ENCODE results near the gene MYO9A.

Gene MYO9A

DNA sequence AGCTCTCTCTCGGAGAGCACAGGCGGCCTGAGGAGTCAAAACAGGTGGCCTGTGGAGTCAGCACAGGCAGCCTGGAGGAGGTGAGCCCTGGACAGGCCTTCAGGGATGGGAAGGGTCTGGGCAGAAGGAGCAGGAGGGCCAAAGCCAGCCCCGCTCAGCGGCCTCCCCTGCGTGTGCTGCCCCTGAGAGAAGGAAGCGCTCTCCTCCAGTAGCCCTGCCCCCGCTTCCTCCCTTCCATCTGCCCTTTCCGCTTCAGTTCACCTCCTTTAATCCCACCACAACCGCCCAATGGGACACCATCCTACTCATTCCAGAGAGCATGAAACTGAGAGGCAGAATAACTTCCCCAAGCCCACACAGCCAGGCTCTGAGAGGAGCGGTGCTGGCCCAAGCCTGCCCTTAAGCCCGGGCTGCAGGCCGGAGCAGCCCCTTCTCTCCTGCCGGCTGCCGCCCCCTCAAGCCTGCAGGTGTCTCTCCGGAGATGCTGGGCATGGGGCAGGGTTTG, 310.8 kb downstream of the MYO9A start:
- peak overlapping the region; percentile 79 for H2BK5ac ChIP-seq (ENCODE audit: low read length)
- no peak overlapping the region for H2AK5ac ChIP-seq (ENCODE audit: low read length)
- no peak overlapping the region for H3K4ac ChIP-seq (ENCODE audit: low read depth, low read length)
- peak overlapping the region; percentile 6 for H2BK120ac ChIP-seq (ENCODE audit: low read depth, low read length)
- WGBS (ENCODE audit: extremely low coverage, insufficient coverage, low lambda C conversion rate) = no CpG with 5 or more reads among the region's 15 CpGs
- H3K56ac ChIP-seq (ENCODE audit: low read length) = peak overlapping the region; percentile 78
- H3K4me3 ChIP-seq (ENCODE audit: low read length) = no peak overlapping the region
- peak overlapping the region; percentile 52 for H3K4me2 ChIP-seq (ENCODE audit: low read length)
- H3K79me2 ChIP-seq (ENCODE audit: control insufficient read depth, insufficient read depth, low read length) = no peaks in the 10 kb centered on the region
- no peaks in the 10 kb centered on the region for H3K79me1 ChIP-seq (ENCODE audit: low read length)
- peak; percentile 77 for DNase-seq
- H3K27me3 ChIP-seq (ENCODE audit: insufficient read depth, low read length, poor library complexity) = no peaks in the 10 kb centered on the region
- H3K9ac ChIP-seq (ENCODE audit: low read length) = peak overlapping the region; percentile 32
- peaks cover 13% of the 10 kb centered on the region for H3K4me1 ChIP-seq (ENCODE audit: control insufficient read depth, low read depth, low read length)
- no peak overlapping the region for H4K8ac ChIP-seq (ENCODE audit: low read depth, low read length)
- peak overlapping the region; percentile 33 for H3K18ac ChIP-seq (ENCODE audit: low read length)
- no peak overlapping the region for H2BK15ac ChIP-seq (replicated peaks; ENCODE audit: low read depth)
- no peak overlapping the region for H4K5ac ChIP-seq (ENCODE audit: low read length)
- no peaks in the 10 kb centered on the region for H3K36me3 ChIP-seq (ENCODE audit: control insufficient read depth, insufficient read depth, low read length)
- peak overlapping the region; percentile 29 for H3K23ac ChIP-seq (ENCODE audit: low read length)
- peak overlapping the region; percentile 13 for H3K27ac ChIP-seq (ENCODE audit: low read depth, low read length)

DNA sequence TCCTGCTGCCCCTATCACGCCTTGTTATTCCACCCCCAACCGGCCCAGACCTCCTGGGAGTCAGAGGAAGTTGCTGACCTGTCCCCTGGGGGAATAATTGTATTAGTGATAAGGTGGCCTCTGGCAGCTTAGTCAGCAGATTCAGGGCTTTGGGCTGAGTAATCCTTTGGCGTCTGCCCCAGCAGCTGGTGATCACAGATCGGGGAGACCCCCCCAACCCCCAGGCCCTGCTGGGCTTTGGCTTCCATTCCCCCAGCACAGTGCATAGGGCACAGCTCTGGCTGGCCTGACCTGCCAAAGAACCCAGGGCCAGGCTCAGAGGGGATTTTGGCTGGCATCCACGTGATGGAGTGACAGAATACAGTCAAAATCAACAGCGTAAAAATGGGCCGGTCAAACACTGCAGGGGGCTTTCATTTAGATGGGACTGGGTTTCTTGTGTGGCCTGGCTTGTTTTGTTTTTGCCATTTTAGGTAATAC, 311.5 kb downstream of the MYO9A start:
- H3K27ac ChIP-seq (ENCODE audit: low read depth, low read length) = no peak overlapping the region
- no peaks in the 10 kb centered on the region for H3K27me3 ChIP-seq (ENCODE audit: insufficient read depth, low read length, poor library complexity)
- H3K4me1 ChIP-seq (ENCODE audit: control insufficient read depth, low read depth, low read length) = peaks cover 13% of the 10 kb centered on the region
- H2BK15ac ChIP-seq (replicated peaks; ENCODE audit: low read depth) = no peak overlapping the region
- no peak overlapping the region for H3K9ac ChIP-seq (ENCODE audit: low read length)
- H3K23ac ChIP-seq (ENCODE audit: low read length) = no peak overlapping the region
- H2BK120ac ChIP-seq (ENCODE audit: low read depth, low read length) = no peak overlapping the region
- H3K79me1 ChIP-seq (ENCODE audit: low read length) = no peaks in the 10 kb centered on the region
- WGBS (ENCODE audit: extremely low coverage, insufficient coverage, low lambda C conversion rate) = no CpG with 5 or more reads among the region's 7 CpGs
- H4K8ac ChIP-seq (ENCODE audit: low read depth, low read length) = no peak overlapping the region
- no peak overlapping the region for H3K4me3 ChIP-seq (ENCODE audit: low read length)
- no peak overlapping the region for H3K4ac ChIP-seq (ENCODE audit: low read depth, low read length)
- H2AK5ac ChIP-seq (ENCODE audit: low read length) = no peak overlapping the region
- H4K5ac ChIP-seq (ENCODE audit: low read length) = no peak overlapping the region
- peak overlapping the region; percentile 63 for H2BK5ac ChIP-seq (ENCODE audit: low read length)
- H3K56ac ChIP-seq (ENCODE audit: low read length) = peak overlapping the region; percentile 78
- H3K36me3 ChIP-seq (ENCODE audit: control insufficient read depth, insufficient read depth, low read length) = no peaks in the 10 kb centered on the region
- H3K4me2 ChIP-seq (ENCODE audit: low read length) = peak overlapping the region; percentile 27
- H3K79me2 ChIP-seq (ENCODE audit: control insufficient read depth, insufficient read depth, low read length) = no peaks in the 10 kb centered on the region
- H3K18ac ChIP-seq (ENCODE audit: low read length) = peak overlapping the region; percentile 33
- DNase-seq = peak; percentile 82

DNA sequence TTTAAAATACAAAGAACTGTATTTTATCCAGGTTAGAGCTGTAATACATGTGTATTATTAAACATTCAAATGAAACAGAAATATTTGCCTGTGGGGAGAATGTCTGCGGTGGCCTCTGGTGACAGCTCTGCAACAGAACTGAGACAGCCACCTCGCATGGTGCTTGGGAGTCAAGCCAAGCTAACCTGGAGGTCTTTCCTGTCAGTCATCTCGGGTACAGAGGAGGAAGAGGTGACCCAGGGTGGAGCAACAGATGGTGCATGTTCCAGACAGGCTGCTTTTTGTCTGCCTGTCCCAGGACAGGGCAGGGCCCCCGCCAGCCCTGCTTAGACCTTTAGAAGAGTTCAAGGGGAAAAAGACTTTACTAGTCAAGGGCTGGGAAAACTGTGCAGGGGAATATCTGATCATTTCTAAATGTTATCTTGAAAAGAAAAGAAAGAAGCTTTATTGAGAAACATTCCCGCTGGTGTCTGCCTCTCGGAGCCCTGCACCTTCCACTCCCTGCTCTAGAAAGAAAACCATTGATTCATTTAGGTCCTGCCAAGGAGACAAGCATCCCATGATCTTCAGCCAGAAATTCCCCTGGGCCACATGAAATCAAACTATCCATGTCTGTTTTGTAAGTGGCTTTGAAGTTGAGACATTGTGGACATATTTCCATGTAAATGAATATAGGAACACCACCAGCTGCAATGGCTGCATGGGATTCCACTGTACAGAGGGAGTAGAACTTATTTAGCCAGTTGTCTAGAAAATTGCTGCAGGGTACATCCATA, 313.1 kb downstream of the MYO9A start:
- H3K27ac ChIP-seq (ENCODE audit: low read depth, low read length) = no peak overlapping the region

DNA sequence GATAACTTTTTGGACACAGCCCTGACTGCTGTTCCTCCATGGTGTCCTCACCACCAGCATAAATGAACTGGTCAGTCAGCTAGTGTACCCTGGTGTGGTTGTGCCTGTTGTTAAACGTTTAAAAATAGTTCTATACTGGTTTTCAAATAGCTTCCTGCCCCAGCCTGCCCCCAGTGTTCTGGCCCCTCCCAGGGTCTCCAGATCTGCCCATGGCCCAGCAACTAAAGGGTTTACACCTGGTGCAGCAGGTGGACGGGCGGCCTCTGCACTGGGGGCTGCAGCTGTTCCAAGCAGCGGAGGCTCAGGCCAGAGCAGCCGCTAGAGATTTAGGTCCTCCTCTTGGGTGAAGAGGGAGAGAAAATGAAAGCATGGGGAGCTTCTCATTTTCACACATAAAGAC, 313.7 kb downstream of the MYO9A start:
- no peaks in the 10 kb centered on the region for H3K79me2 ChIP-seq (ENCODE audit: control insufficient read depth, insufficient read depth, low read length)
- H3K27ac ChIP-seq (ENCODE audit: low read depth, low read length) = no peak overlapping the region
- no peak overlapping the region for H3K4me2 ChIP-seq (ENCODE audit: low read length)
- H3K4me3 ChIP-seq (ENCODE audit: low read length) = no peak overlapping the region
- H3K9ac ChIP-seq (ENCODE audit: low read length) = no peak overlapping the region
- H3K23ac ChIP-seq (ENCODE audit: low read length) = no peak overlapping the region
- no peak overlapping the region for H3K56ac ChIP-seq (ENCODE audit: low read length)
- no peak overlapping the region for H4K5ac ChIP-seq (ENCODE audit: low read length)
- H4K8ac ChIP-seq (ENCODE audit: low read depth, low read length) = no peak overlapping the region
- no peaks in the 10 kb centered on the region for H3K79me1 ChIP-seq (ENCODE audit: low read length)
- no CpG with 5 or more reads among the region's 5 CpGs for WGBS (ENCODE audit: extremely low coverage, insufficient coverage, low lambda C conversion rate)
- no peak overlapping the region for H3K18ac ChIP-seq (ENCODE audit: low read length)
- H2BK5ac ChIP-seq (ENCODE audit: low read length) = no peak overlapping the region
- peaks cover 13% of the 10 kb centered on the region for H3K4me1 ChIP-seq (ENCODE audit: control insufficient read depth, low read depth, low read length)
- H3K27me3 ChIP-seq (ENCODE audit: insufficient read depth, low read length, poor library complexity) = no peaks in the 10 kb centered on the region
- no peak overlapping the region for H2BK120ac ChIP-seq (ENCODE audit: low read depth, low read length)
- DNase-seq = no peak
- no peak overlapping the region for H2AK5ac ChIP-seq (ENCODE audit: low read length)
- no peaks in the 10 kb centered on the region for H3K36me3 ChIP-seq (ENCODE audit: control insufficient read depth, insufficient read depth, low read length)
- no peak overlapping the region for H2BK15ac ChIP-seq (replicated peaks; ENCODE audit: low read depth)
- H3K4ac ChIP-seq (ENCODE audit: low read depth, low read length) = no peak overlapping the region

More for the DNA sequence above, 313.1 kb downstream of the MYO9A start:
- Histone ChIP-seq H3K56ac (ENCODE audit: low read length) (no peak overlapping the region), H2AK5ac (ENCODE audit: low read length) (no peak overlapping the region), H3K79me1 (ENCODE audit: low read length) (no peaks in the 10 kb centered on the region), H3K4me3 (ENCODE audit: low read length) (no peak overlapping the region), H3K9ac (ENCODE audit: low read length) (no peak overlapping the region), H2BK15ac (replicated peaks; ENCODE audit: low read depth) (no peak overlapping the region), H3K23ac (ENCODE audit: low read length) (no peak overlapping the region), H3K36me3 (ENCODE audit: control insufficient read depth, insufficient read depth, low read length) (no peaks in the 10 kb centered on the region), H3K18ac (ENCODE audit: low read length) (no peak overlapping the region), H3K4ac (ENCODE audit: low read depth, low read length) (no peak overlapping the region), H4K5ac (ENCODE audit: low read length) (no peak overlapping the region), H3K79me2 (ENCODE audit: control insufficient read depth, insufficient read depth, low read length) (no peaks in the 10 kb centered on the region), H4K8ac (ENCODE audit: low read depth, low read length) (no peak overlapping the region), H2BK120ac (ENCODE audit: low read depth, low read length) (no peak overlapping the region), H3K4me2 (ENCODE audit: low read length) (no peak overlapping the region), H3K27me3 (ENCODE audit: insufficient read depth, low read length, poor library complexity) (no peaks in the 10 kb centered on the region), H2BK5ac (ENCODE audit: low read length) (no peak overlapping the region), H3K4me1 (ENCODE audit: control insufficient read depth, low read depth, low read length) (peaks cover 13% of the 10 kb centered on the region)
- WGBS (ENCODE audit: extremely low coverage, insufficient coverage, low lambda C conversion rate) = no CpG with 5 or more reads among the region's 6 CpGs
- no peak for DNase-seq

DNA sequence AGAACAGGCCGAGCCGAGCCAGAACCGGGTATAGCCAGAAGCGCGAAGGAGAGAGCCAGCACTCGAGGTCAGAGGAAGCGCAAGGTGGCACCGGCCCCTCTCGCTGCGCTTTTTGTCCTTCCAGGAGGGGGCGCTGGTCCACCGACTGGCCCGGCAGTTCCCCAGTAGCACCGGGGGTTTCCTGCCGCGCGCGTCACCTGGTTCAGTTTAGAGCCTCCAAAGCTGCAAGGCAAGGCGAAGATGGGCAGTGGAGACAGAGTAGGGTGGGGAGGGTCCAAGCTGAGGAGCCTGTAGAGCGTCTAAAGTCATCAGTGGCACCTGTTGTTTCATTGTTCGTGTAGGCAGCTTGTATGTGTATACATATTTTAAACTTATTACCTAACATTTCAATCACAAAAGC, 315.2 kb downstream of the MYO9A start:
- no peaks in the 10 kb centered on the region for H3K36me3 ChIP-seq (ENCODE audit: control insufficient read depth, insufficient read depth, low read length)
- H2BK5ac ChIP-seq (ENCODE audit: low read length) = no peak overlapping the region
- no peaks in the 10 kb centered on the region for H3K79me1 ChIP-seq (ENCODE audit: low read length)
- no peak overlapping the region for H2BK120ac ChIP-seq (ENCODE audit: low read depth, low read length)
- no peak overlapping the region for H3K23ac ChIP-seq (ENCODE audit: low read length)
- H3K27me3 ChIP-seq (ENCODE audit: insufficient read depth, low read length, poor library complexity) = no peaks in the 10 kb centered on the region
- no peak overlapping the region for H4K5ac ChIP-seq (ENCODE audit: low read length)
- no peak overlapping the region for H3K4me3 ChIP-seq (ENCODE audit: low read length)
- no peak overlapping the region for H3K56ac ChIP-seq (ENCODE audit: low read length)
- H3K18ac ChIP-seq (ENCODE audit: low read length) = no peak overlapping the region
- H4K8ac ChIP-seq (ENCODE audit: low read depth, low read length) = no peak overlapping the region
- no CpG with 5 or more reads among the region's 21 CpGs for whole genome bisulfite sequencing (ENCODE audit: extremely low coverage, insufficient coverage, low lambda C conversion rate)
- DNase-seq = peak; percentile 74
- no peak overlapping the region for H3K4me2 ChIP-seq (ENCODE audit: low read length)
- H3K9ac ChIP-seq (ENCODE audit: low read length) = no peak overlapping the region
- H3K4me1 ChIP-seq (ENCODE audit: control insufficient read depth, low read depth, low read length) = peaks cover 10% of the 10 kb centered on the region
- no peaks in the 10 kb centered on the region for H3K79me2 ChIP-seq (ENCODE audit: control insufficient read depth, insufficient read depth, low read length)
- no peak overlapping the region for H3K4ac ChIP-seq (ENCODE audit: low read depth, low read length)
- H2BK15ac ChIP-seq (replicated peaks; ENCODE audit: low read depth) = no peak overlapping the region
- no peak overlapping the region for H3K27ac ChIP-seq (ENCODE audit: low read depth, low read length)
- no peak overlapping the region for H2AK5ac ChIP-seq (ENCODE audit: low read length)

All from mesendoderm (in vitro differentiated cells).